NB4 (cell line): ENCODE results near the gene PRSS48.

Experiments
- DNase-seq: peaks from one replicate; pipeline ENCODE4 v3.0.0; 2010; ENCODE audit warnings: low read depth
- H3K4me3 ChIP-seq: one replicate; pipeline ENCODE4 v1.5.1; 2011; ENCODE audit warnings: mild to moderate bottlenecking, low read depth, low read length, moderate library complexity
- MYC ChIP-seq: IDR thresholded peaks from 2 replicates; pipeline ENCODE4 v1.6.1; 2011; ENCODE audit warnings: low read depth, low read length
- POLR2A ChIP-seq: IDR thresholded peaks from 2 replicates; pipeline ENCODE4 v1.6.1; 2011; ENCODE audit warnings: mild to moderate bottlenecking; ENCODE audit not compliant: insufficient read length; ENCODE audit errors: extremely low read depth
- TF ChIP-seq, protein P1 (sequence below): IDR thresholded peaks from one replicate; pipeline ENCODE4 v1.5.1; 2012; ENCODE audit warnings: low read depth, low read length
- TF ChIP-seq, protein P2 (sequence below): IDR thresholded peaks from 2 replicates; pipeline ENCODE4 v1.6.1; 2011; ENCODE audit warnings: low read depth, low read length

PRSS48 gene

DNA sequence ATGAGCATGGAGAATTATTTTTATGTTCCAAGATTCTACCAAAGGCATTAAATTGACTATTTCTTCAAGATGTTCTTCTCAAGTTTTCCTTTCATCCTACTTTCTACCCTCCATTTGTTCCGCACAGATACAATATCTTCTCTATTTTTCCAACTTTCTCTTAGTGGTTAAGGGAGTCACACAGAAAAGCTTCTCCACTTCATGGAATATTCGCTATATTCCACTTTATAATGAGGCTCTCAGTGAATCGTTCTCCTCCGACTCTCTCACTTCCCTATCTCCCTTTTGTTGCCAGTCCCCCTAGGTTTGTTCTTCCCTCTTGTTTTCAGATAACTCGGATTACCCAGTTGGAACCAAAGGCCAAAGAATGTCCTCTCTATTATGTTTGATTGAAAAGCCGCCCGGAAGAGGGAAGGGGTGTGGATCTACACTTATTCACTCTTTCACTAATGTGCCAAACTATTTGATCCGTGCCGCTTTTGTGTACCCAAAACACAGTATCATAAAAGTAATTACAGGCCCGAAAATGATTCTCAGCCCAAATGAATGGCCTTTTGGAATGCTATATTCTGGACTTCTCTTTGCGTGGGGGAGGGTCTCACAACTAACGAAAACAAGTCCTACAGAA is 47.3 kb downstream of the PRSS48 start:
- TF ChIP-seq MYC (no peak), POLR2A (no peak)
- TF ChIP-seq, protein P1, sequence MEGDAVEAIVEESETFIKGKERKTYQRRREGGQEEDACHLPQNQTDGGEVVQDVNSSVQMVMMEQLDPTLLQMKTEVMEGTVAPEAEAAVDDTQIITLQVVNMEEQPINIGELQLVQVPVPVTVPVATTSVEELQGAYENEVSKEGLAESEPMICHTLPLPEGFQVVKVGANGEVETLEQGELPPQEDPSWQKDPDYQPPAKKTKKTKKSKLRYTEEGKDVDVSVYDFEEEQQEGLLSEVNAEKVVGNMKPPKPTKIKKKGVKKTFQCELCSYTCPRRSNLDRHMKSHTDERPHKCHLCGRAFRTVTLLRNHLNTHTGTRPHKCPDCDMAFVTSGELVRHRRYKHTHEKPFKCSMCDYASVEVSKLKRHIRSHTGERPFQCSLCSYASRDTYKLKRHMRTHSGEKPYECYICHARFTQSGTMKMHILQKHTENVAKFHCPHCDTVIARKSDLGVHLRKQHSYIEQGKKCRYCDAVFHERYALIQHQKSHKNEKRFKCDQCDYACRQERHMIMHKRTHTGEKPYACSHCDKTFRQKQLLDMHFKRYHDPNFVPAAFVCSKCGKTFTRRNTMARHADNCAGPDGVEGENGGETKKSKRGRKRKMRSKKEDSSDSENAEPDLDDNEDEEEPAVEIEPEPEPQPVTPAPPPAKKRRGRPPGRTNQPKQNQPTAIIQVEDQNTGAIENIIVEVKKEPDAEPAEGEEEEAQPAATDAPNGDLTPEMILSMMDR, result no peak
- TF ChIP-seq, protein P2, sequence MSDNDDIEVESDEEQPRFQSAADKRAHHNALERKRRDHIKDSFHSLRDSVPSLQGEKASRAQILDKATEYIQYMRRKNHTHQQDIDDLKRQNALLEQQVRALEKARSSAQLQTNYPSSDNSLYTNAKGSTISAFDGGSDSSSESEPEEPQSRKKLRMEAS, result no peak
- DNase-seq, result no peak
- H3K4me3 ChIP-seq, result no peak overlapping the region

DNA sequence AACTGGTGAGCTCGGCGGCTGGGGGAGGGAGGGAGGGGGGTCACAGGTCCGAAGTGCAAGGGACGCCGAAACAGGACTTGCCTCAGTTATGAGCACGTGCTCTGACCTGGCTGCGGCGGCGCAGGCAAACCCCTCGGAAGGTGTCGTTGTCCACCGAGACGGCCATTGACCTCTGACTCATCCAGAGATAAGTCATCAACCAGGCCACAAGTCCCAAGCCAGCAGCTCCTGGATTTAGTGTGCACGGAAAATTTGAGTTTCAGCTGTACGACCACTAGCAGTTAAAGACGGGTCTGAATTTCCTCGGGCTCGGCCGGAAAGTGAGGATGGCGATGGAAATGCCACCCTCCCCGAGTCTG is 47.8 kb downstream of the PRSS48 start:
- DNase-seq, result no peak
- no peak overlapping the region for H3K4me3 ChIP-seq
- TF ChIP-seq, protein P2, result no peak

DNA sequence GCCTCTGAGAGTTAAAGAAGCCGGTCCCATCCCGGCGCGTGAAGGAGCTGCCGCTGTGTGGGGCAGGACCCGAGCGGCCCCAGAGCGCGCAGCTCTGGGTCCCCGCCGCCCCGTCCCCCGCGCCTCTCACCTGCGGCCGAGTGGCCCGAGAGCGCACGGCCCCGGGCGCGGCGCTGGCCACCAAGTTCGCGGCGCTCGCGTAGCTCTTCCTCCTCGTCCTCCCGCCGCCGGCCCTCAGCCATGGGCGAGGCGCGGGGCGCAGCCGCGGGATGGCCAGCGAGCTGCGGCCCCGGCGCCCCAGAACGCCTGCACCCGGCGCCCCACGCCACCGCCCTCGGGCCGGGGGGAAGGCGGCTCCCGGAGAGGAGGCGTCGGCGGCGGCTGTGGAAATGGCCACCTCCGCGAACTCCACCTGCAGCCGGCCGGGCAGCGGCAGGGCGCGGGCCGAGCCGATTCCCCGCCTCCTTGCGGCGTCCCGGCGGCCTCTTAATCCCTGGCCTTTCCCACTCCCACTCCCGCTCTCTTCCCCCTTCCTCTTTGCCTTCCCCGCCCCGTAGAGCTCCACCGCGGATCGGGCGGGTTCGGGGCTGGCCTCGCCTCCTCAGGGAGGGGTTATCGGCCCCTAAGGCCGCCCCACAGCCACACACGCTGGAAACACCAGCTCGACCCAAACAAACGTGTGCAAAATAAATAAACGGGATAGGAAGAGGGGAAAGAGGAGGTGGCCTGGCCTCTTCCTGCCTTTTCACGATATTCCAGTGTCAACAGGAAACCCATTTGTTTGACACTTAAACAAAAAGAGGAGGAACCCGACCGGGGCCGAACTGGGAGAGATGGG is 48.4 kb downstream of the PRSS48 start, which contains the start of gene SH3D19:
SH3D19 (minus strand) TSS at position 495 of the 838 bp plus-strand sequence; CDS start at position 242, 253 bp downstream.
- DNase-seq, result no peak
- no peak for TF ChIP-seq POLR2A
- TF ChIP-seq, protein P1, result no peak
- TF ChIP-seq MYC, result no peak
- TF ChIP-seq, protein P2, result no peak
- H3K4me3 ChIP-seq, result no peak within 1 kb of the TSS

DNA sequence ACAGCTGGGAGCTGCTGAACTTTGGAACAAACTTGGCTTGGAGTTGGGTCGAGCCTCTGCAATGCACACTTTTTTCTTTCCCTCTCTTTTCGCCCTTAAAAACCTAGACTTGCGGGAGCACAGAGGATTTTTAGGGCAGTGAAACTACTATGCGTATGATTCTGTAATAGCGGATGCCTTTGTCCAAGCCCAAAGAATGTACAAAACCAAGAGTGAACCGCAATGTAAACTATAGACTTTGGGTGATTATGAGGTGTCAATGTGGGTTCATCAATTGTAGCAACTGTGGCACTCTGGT is 48.9 kb downstream of the PRSS48 start:
- no peak for DNase-seq
- TF ChIP-seq, protein P1, result no peak
- TF ChIP-seq, protein P2, result no peak
- no peak for TF ChIP-seq MYC
- TF ChIP-seq POLR2A, result no peak
- H3K4me3 ChIP-seq, result no peak overlapping the region

DNA sequence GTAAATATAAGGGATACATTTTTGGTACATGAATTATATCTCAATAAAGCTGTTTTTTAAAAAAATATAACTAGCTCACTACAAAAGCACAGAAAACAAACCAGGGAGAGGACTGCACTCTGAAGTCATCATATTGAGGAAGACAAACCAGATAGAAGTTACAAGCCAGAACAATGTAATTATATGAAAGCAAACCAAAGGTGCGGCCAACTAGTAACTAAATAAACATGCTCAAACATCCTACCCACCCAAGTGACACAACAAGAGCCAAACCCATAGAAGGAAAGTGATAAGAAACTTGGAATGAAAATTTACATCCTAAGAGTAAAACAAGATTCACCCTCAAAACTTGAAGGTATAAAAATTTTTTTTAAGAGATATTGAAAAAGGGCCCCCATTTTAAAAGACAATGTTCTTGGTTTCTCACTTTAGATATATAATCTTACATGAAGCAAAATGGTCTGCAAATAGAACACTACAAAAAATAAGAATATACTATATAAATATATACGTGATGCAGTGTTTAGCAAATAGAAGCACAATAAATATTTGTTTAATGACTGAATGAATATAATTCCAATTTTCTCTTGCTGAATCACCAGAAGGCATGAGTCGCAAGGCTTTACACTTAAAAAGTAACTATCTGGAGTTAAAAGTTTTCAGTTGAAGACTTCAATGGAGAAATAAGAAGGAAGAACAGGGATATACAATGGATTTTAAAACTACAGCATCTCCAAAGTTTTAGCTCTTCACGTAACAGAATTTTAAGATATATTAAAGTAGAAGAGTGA is 52.5 kb downstream of the PRSS48 start:
- no peak for DNase-seq
- no peak overlapping the region for H3K4me3 ChIP-seq
- TF ChIP-seq POLR2A, result no peak
- no peak for TF ChIP-seq MYC
- TF ChIP-seq, protein P1, result no peak
- TF ChIP-seq, protein P2, result no peak
